ENCODE measurements around the gene TAPBPL. TPM values are rescaled to one million over a fixed set of nuclear protein-coding genes. Genes with fewer than 3 reads are reported as not detected.

The TAPBPL gene
- total RNA-seq = 10 to 100 TPM; 11.6 to 31.3 (median 16.4) TPM

GRCh38 chr12:6451348-6452244 is at the start of gene TAPBPL:
TAPBPL (plus strand) TSS chr12:6452042; CDS start chr12:6452249, 207 bp downstream.
- 0% methylated on average over 2 to 12 of the region's 27 CpGs for WGBS, 2 donors (ENCODE audit: low coverage in 1 of 2)
- Histone ChIP-seq H3K27ac (peak within 1 kb of the TSS; percentile 83 to 98 (median 95)), H3K9me3 (no peaks in the 10 kb centered on the region), H3K36me3 (peaks cover 0 to 45% of the 10 kb centered on the region in 2 donors), H3K27me3 (no peaks in the 10 kb centered on the region), H3K4me1 (peaks cover 3 to 49% (median 16%) of the 10 kb centered on the region in 3 donors), H3K4me3 (peak within 1 kb of the TSS; percentile 63 to 72)
- peak; percentile 91 for ATAC-seq
- no peak for TF ChIP-seq CTCF (IDR thresholded peaks at IDR 0.05)
- TF ChIP-seq POLR2AphosphoS5 (IDR thresholded peaks at IDR 0.05) = peak; percentile 67
- peak; percentile 36 to 57 for TF ChIP-seq POLR2A (IDR thresholded peaks at IDR 0.05)

GRCh38 chr12:6404390-6404789 is 47.5 kb upstream of the TAPBPL start:
- 74 to 83% methylated on average over 4 to 5 of the region's 5 CpGs for WGBS, 2 donors (ENCODE audit: low coverage in 1 of 2)

GRCh38 chr12:6405963-6406362 is 45.9 kb upstream of the TAPBPL start:
- no peak for ATAC-seq
- Histone ChIP-seq H3K27me3 (no peaks in the 10 kb centered on the region), H3K27ac (no peak overlapping the region), H3K9me3 (no peaks in the 10 kb centered on the region), H3K4me1 (no peaks in the 10 kb centered on the region), H3K4me3 (no peak overlapping the region), H3K36me3 (no peaks in the 10 kb centered on the region)
- WGBS, 2 donors (ENCODE audit: low coverage in 1 of 2) = 55 to 68% methylated on average over 6 of the region's 6 CpGs
- no peak for TF ChIP-seq POLR2AphosphoS5 (IDR thresholded peaks at IDR 0.05)
- TF ChIP-seq POLR2A (IDR thresholded peaks at IDR 0.05) = no peak
- no peak for TF ChIP-seq EP300 (IDR thresholded peaks at IDR 0.05)
- TF ChIP-seq CTCF (IDR thresholded peaks at IDR 0.05) = no peak

More at GRCh38 chr12:6404390-6404789, 47.5 kb upstream of the TAPBPL start:
- H3K9me3 ChIP-seq = no peaks in the 10 kb centered on the region
- H3K4me1 ChIP-seq = no peaks in the 10 kb centered on the region
- H3K36me3 ChIP-seq = no peaks in the 10 kb centered on the region
- no peak overlapping the region for H3K4me3 ChIP-seq
- H3K27me3 ChIP-seq = no peaks in the 10 kb centered on the region
- no peak for ATAC-seq
- no peak for TF ChIP-seq CTCF (IDR thresholded peaks at IDR 0.05)
- TF ChIP-seq POLR2A (IDR thresholded peaks at IDR 0.05) = no peak
- TF ChIP-seq EP300 (IDR thresholded peaks at IDR 0.05) = no peak
- no peak for TF ChIP-seq POLR2AphosphoS5 (IDR thresholded peaks at IDR 0.05)
- no peak overlapping the region for H3K27ac ChIP-seq

- TF ChIP-seq EP300 (IDR thresholded peaks at IDR 0.05) = no peak
- TF ChIP-seq CTCF (IDR thresholded peaks at IDR 0.05) = no peak
- no peak for TF ChIP-seq POLR2AphosphoS5 (IDR thresholded peaks at IDR 0.05)
- no peak for TF ChIP-seq POLR2A (IDR thresholded peaks at IDR 0.05)
Observed at GRCh38 chr12:6407236-6407954, 44.4 kb upstream of the TAPBPL start.

More at GRCh38 chr12:6407236-6407954, 44.4 kb upstream of the TAPBPL start:
- no peaks in the 10 kb centered on the region for H3K27me3 ChIP-seq
- ATAC-seq = no peak
- no peaks in the 10 kb centered on the region for H3K4me1 ChIP-seq
- H3K9me3 ChIP-seq = no peaks in the 10 kb centered on the region
- no peak overlapping the region for H3K27ac ChIP-seq
- no peaks in the 10 kb centered on the region for H3K36me3 ChIP-seq
- H3K4me3 ChIP-seq = no peak overlapping the region
- 90 to 94% methylated on average over 9 to 10 of the region's 10 CpGs for whole genome bisulfite sequencing, 2 donors (ENCODE audit: low coverage in 1 of 2)

Data from gastroesophageal sphincter (tissue), 4 donors.